Activated CD4-positive, alpha-beta T cell treated with anti-CD3 and anti-CD28 coated beads, Interleukin-2, amount 50 U/mL, for 1 hour (primary cell): ENCODE measurements around the gene PSMD6.

ENCODE experiments used
- DNase-seq: peaks from one replicate; pipeline ENCODE4 v3.0.0-alpha.2; 2020

PSMD6 gene

GRCh38 chr3:63975723-63976122 is 47.6 kb downstream of the PSMD6 start:
- DNase-seq = no peak

- no peak for DNase-seq
Observed at GRCh38 chr3:63974451-63974850, 48.8 kb downstream of the PSMD6 start.

GRCh38 chr3:63973406-63973805 is 49.9 kb downstream of the PSMD6 start:
- no peak for DNase-seq

- DNase-seq = no peak
Observed at GRCh38 chr3:63972987-63973386, 50.3 kb downstream of the PSMD6 start.

- DNase-seq = no peak
Observed at GRCh38 chr3:63972196-63972595, 51.1 kb downstream of the PSMD6 start.

- no peak for DNase-seq
Observed at GRCh38 chr3:63970631-63971475, 52.4 kb downstream of the PSMD6 start.

GRCh38 chr3:63969876-63970275 is 53.4 kb downstream of the PSMD6 start:
- DNase-seq = no peak

- no peak for DNase-seq
Observed at GRCh38 chr3:63968612-63969350, 54.5 kb downstream of the PSMD6 start.

GRCh38 chr3:63967675-63968611 is 55.4 kb downstream of the PSMD6 start:
- peak; percentile 26 for DNase-seq

- no peak for DNase-seq
Observed at GRCh38 chr3:63966871-63967270, 56.4 kb downstream of the PSMD6 start.

- no peak for DNase-seq
Observed at GRCh38 chr3:63966007-63966406, 57.3 kb downstream of the PSMD6 start.

- no peak for DNase-seq
Observed at GRCh38 chr3:63964681-63965485, 58.4 kb downstream of the PSMD6 start.

- DNase-seq = no peak
Observed at GRCh38 chr3:63963496-63963895, 59.8 kb downstream of the PSMD6 start.

- DNase-seq = no peak
Observed at GRCh38 chr3:63961891-63962290, 61.4 kb downstream of the PSMD6 start.
